Stimulated activated CD4-positive, alpha-beta T cell treated with anti-CD3 and anti-CD28 coated beads, Interleukin-1b, Interleukin-23, amount 100 ng/mL, for 4 hours (primary cell): ENCODE data around the gene FAM174C.

Experiments
- DNase-seq, 2 donors: peaks; one replicate each; pipeline ENCODE4 v3.0.0-alpha.2; 2020; ENCODE audit warnings: low read depth in 2 of 2

Gene FAM174C

GRCh38 chr19:1321539-1321938 is 46.2 kb downstream of the FAM174C start:
- no peak for DNase-seq

- DNase-seq = no peak
Observed at GRCh38 chr19:1322198-1322981, 47.1 kb downstream of the FAM174C start.

GRCh38 chr19:1324249-1324805 is 49.0 kb downstream of the FAM174C start:
- no peak for DNase-seq

DNA sequence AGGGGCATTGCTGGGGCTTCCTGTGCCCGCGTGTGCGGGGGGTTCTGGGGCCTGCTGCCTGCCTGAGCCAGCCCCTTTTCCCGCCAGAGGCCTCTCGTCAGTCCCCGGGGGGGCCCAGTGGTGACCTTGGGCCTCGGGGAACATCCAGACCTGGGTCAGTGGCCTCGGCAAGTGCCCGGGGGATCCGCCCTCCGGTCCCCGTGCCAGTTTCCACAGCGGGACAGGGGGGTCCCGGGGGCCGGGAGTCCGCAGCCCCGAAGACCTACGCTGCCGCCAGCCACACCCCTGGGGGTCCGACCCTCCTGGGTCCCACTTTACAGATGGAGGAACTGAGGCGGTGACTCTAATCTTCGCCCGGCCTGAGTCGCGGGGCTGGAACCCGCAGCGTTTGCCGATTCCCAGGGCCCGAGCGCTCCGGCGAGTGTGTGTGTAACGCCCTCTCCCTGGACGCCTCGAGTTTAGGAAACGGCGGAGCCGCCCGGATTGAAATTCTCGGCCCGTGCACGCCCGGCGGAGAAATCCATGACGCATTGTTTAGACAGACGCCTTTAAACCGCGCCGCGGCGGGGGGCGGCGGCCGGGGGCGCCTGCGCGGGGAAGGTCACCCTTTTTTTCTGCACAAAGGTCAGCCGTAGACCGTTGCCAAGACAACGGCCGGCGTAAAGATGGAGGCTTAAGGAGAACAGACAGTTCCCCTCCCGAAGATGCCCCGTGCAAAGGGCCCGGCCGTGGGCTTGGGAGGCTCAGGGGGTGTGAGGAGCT is 49.7 kb downstream of the FAM174C start:
- peak in 1 of 2 donors; percentile 18 for DNase-seq

DNA sequence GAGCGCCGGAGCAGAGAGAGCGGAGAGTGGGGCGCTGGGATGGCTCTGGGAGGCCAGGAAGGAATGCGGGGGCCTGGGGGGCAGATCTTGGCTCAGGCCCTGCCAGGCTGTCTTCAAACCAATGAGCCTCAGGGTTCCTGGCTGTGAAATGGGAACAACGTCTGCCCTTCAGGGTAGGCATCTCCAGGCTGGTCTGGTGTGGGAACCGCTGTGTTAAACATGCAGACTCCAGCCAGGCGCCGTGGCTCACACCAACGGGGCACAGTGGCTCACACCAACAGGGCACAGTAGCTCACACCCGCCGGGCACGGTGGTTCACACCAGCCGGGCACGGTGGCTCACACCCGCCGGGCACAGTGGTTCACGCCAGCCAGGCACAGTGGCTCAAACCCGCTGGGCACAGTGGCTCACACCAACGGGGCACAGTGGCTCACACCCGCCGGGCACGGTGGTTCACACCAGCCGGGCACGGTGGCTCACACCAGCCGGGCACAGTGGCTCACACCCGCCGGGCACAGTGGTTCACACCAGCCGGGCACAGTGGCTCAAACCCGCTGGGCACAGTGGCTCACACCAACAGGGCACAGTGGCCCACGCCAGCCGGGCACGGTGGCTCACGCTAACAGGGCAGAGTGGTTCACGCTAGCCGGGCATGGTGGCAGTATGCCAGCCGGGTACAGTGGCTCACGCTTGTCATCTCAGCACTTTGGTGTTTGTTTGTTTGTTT is 50.4 kb downstream of the FAM174C start:
- DNase-seq = no peak

DNA sequence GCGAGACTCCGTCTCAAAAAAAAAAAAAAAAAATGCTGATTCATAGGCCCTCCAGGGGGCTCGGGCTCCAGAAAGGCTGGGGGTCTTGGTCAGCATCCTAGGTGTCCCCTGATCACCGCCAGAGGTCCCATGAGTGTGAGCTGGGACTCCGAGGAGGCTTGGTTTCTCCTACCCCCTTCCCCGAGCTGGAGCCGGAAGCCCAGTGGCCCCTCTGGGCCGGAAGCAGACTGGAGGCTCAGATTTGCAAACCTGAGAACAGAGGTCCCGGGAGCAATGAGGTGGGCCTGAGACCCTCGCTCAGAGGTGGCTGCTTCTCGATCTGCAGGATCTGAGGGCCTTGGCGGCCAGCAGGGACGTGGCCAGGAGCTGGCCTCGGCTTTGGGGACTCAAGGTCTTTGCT is 51.8 kb downstream of the FAM174C start:
- no peak for DNase-seq
